ENCODE data around the gene UBE2G2.

UBE2G2 gene

DNA sequence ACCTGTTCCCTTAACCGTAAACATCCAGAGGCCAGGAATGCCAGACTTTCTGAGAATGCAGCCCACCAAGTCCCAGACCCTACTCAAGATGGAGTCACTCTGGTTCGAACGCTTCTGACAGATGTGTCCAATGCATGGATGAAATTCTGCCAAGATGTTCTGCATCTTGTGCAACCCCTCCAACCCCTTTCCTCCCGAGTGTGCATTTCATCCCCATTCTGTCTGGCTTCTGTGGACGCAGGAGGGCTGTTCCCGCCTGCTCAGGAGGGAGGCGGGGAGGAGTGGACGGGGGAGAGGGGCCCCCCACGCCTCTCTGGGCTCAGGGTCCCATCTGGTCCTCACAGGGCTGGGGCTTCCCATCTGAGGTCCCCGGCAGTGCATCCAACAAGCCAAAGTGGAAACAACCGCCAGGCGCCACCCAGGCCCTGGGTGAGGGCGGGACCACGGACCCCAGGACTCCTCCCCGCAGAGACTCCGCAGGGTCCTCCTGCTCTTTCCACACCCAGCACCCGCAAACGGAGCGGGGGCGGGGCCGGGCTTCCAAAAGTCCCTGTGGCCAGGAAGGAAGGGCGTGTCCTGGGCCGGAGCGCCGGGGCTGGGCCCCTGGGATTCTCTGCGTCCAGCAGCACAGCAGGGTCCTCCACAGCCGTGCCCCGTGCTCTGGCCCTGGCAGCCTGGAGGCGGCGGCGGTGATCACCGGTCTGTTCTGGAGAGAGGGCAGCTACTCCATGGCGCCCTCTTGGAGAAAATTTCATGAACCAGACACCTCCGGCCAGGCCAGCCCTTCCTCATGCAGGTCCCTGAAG is 44.0 kb upstream of the UBE2G2 start:
- no peaks in the 10 kb centered on the region for H3K27me3 ChIP-seq (replicated peaks; ENCODE audit: control insufficient read depth, insufficient read depth, low read length, poor library complexity, severe bottlenecking)
- DNase-seq, result peak; percentile 18 to 40 (median 24)
- H3K9me3 ChIP-seq (ENCODE audit: control insufficient read depth, low read length), result no peaks in the 10 kb centered on the region
- peak overlapping the region; percentile 11 for H3K27ac ChIP-seq (ENCODE audit: insufficient read depth, low read length, poor library complexity, severe bottlenecking)
- peaks cover 16% of the 10 kb centered on the region for H3K36me3 ChIP-seq (ENCODE audit: control insufficient read depth, insufficient read depth, low read length)
- H3K4me1 ChIP-seq (ENCODE audit: control insufficient read depth, insufficient read depth, low read length, poor library complexity, severe bottlenecking), result peaks cover 16% of the 10 kb centered on the region
- H3K4me3 ChIP-seq (ENCODE audit: insufficient read depth, low read depth, low read length, poor library complexity, severe bottlenecking), result peak overlapping the region; percentile 45

DNA sequence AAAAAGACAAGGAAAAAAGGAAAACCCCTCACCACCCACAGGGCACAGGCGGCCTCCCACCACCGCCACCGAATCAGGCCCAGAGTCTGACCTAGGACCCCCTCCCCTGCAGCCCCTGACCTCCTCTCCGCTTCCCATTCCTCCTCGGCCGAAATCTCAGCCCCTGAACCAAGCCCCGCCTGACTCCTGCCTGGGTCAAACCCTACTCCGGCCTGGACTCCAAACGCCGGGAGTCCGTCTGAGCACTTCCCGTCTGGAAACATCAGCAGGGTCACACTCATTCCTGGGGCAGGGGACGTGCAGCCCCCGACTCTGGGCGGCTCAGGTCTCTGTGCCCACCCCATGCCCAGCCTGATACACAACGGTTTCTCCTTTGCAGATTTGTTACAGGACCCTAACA is 42.6 kb upstream of the UBE2G2 start:
- no peak for DNase-seq

DNA sequence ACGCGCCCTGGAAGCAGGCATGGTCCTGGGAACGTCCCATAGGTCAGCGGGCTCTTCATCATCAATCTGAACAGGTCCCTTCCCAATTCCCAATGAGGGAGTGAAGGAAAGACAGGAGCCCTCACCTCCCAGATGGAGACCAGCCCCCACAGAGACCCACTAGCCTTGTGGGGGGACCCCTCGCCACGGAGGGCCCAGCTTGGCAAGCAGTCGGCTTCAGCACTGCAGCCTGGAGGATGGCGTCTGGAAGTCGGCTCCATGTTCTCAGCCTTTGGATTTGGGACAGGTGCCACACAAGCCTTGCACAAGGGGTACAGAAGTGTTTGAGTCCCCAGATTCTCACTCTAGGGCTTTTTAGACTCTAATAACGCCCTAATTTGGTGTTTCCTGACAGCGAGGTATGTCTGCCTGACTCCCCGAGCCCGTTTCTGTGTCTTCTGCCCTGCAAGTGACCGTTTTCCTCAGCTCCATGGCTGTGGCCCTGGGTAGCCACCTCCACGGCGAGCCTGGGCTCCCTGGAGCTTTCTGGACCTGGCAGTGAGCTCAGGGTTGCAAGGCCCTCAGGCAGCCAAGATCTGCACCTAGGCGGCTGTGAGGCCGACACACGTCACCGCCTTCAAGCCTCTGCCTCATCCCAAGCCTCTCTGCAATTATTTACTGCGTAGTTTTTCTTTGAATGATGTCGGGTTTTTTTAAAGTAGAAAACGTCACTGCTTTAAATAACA is 41.3 kb upstream of the UBE2G2 start:
- H3K27me3 ChIP-seq (replicated peaks; ENCODE audit: control insufficient read depth, insufficient read depth, low read length, poor library complexity, severe bottlenecking), result no peaks in the 10 kb centered on the region
- no peak overlapping the region for H3K4me3 ChIP-seq (ENCODE audit: insufficient read depth, low read depth, low read length, poor library complexity, severe bottlenecking)
- no peaks in the 10 kb centered on the region for H3K36me3 ChIP-seq (ENCODE audit: control insufficient read depth, insufficient read depth, low read length)
- no peak overlapping the region for H3K27ac ChIP-seq (ENCODE audit: insufficient read depth, low read length, poor library complexity, severe bottlenecking)
- no peak for DNase-seq
- peaks cover 16% of the 10 kb centered on the region for H3K4me1 ChIP-seq (ENCODE audit: control insufficient read depth, insufficient read depth, low read length, poor library complexity, severe bottlenecking)
- H3K9me3 ChIP-seq (ENCODE audit: control insufficient read depth, low read length), result no peaks in the 10 kb centered on the region

More for the DNA sequence above, 42.6 kb upstream of the UBE2G2 start:
- Histone ChIP-seq H3K9me3 (ENCODE audit: control insufficient read depth, low read length) (no peaks in the 10 kb centered on the region), H3K27me3 (replicated peaks; ENCODE audit: control insufficient read depth, insufficient read depth, low read length, poor library complexity, severe bottlenecking) (no peaks in the 10 kb centered on the region), H3K4me1 (ENCODE audit: control insufficient read depth, insufficient read depth, low read length, poor library complexity, severe bottlenecking) (peaks cover 16% of the 10 kb centered on the region), H3K27ac (ENCODE audit: insufficient read depth, low read length, poor library complexity, severe bottlenecking) (no peak overlapping the region), H3K4me3 (ENCODE audit: insufficient read depth, low read depth, low read length, poor library complexity, severe bottlenecking) (no peak overlapping the region), H3K36me3 (ENCODE audit: control insufficient read depth, insufficient read depth, low read length) (peaks cover 2% of the 10 kb centered on the region)

DNA sequence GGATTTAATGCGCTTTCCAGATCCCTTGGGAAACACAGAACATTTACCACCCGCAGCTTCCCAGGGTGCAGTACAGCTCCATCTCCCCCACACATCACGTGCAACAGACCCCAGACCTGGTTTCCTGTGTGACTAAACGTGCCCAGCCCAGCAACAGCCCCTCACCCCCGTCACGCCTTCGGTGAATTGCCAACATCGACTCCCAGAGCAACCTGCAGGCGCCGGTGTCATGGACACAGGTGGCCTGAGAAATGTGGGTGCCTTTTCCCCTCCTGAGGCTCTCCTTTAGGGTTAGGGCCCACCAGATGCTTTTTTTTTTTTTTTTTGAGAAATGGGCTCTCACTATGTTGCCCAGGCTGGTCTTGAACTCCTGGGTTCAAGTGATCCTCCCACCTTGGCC is 40.5 kb upstream of the UBE2G2 start:
- DNase-seq, result no peak
- Histone ChIP-seq H3K27me3 (replicated peaks; ENCODE audit: control insufficient read depth, insufficient read depth, low read length, poor library complexity, severe bottlenecking) (no peaks in the 10 kb centered on the region), H3K9me3 (ENCODE audit: control insufficient read depth, low read length) (no peaks in the 10 kb centered on the region), H3K27ac (ENCODE audit: insufficient read depth, low read length, poor library complexity, severe bottlenecking) (no peak overlapping the region), H3K4me3 (ENCODE audit: insufficient read depth, low read depth, low read length, poor library complexity, severe bottlenecking) (no peak overlapping the region), H3K4me1 (ENCODE audit: control insufficient read depth, insufficient read depth, low read length, poor library complexity, severe bottlenecking) (peaks cover 16% of the 10 kb centered on the region), H3K36me3 (ENCODE audit: control insufficient read depth, insufficient read depth, low read length) (no peaks in the 10 kb centered on the region)

DNA sequence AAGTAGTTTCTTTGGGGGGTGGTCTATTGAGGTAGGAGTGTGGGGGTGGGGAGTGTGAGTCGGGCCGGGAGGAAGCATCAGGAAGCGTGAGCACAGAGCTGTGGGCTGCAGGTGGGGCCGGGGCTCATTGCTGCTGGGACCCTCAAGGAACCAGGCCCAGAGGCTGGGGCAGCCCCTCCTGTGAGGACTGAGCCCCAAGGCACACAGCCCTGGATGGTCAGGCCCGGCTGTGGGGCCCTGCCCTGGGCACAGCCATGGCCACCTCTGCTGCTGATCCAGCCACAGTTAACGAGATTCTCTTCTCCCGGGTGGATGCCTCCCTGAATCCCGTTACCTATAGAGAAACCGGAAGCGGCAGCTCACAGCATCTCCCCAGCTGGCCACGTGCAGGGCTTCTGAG is 39.2 kb upstream of the UBE2G2 start:
- DNase-seq, result no peak
- no peaks in the 10 kb centered on the region for H3K36me3 ChIP-seq (ENCODE audit: control insufficient read depth, insufficient read depth, low read length)
- H3K27me3 ChIP-seq (replicated peaks; ENCODE audit: control insufficient read depth, insufficient read depth, low read length, poor library complexity, severe bottlenecking), result no peaks in the 10 kb centered on the region
- no peaks in the 10 kb centered on the region for H3K9me3 ChIP-seq (ENCODE audit: control insufficient read depth, low read length)
- H3K4me1 ChIP-seq (ENCODE audit: control insufficient read depth, insufficient read depth, low read length, poor library complexity, severe bottlenecking), result peaks cover 7% of the 10 kb centered on the region
- no peak overlapping the region for H3K4me3 ChIP-seq (ENCODE audit: insufficient read depth, low read depth, low read length, poor library complexity, severe bottlenecking)
- H3K27ac ChIP-seq (ENCODE audit: insufficient read depth, low read length, poor library complexity, severe bottlenecking), result no peak overlapping the region

DNA sequence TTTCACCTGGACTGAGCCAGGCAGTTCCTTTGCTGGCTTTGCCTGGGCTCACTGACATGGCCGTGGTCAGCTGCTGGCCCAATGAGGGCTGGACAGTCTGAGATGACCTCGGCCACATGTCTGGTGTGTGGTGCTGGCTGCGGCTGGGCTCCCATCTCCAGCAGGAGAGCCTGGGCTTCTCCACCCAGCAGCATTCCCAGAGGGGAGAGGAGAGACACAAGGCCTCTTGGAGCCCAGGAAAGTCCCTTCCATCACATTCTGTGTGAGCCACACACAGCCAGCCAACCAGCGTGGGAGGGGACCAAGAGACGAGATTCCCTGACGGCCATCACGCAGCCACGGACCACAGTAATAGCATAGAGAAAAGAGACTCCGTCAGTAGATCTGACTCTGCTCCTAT is 37.3 kb upstream of the UBE2G2 start:
- H3K27me3 ChIP-seq (replicated peaks; ENCODE audit: control insufficient read depth, insufficient read depth, low read length, poor library complexity, severe bottlenecking), result no peaks in the 10 kb centered on the region
- H3K4me1 ChIP-seq (ENCODE audit: control insufficient read depth, insufficient read depth, low read length, poor library complexity, severe bottlenecking), result no peaks in the 10 kb centered on the region
- DNase-seq, result no peak
- H3K27ac ChIP-seq (ENCODE audit: insufficient read depth, low read length, poor library complexity, severe bottlenecking), result no peak overlapping the region
- no peak overlapping the region for H3K4me3 ChIP-seq (ENCODE audit: insufficient read depth, low read depth, low read length, poor library complexity, severe bottlenecking)
- H3K9me3 ChIP-seq (ENCODE audit: control insufficient read depth, low read length), result no peaks in the 10 kb centered on the region
- no peaks in the 10 kb centered on the region for H3K36me3 ChIP-seq (ENCODE audit: control insufficient read depth, insufficient read depth, low read length)

DNA sequence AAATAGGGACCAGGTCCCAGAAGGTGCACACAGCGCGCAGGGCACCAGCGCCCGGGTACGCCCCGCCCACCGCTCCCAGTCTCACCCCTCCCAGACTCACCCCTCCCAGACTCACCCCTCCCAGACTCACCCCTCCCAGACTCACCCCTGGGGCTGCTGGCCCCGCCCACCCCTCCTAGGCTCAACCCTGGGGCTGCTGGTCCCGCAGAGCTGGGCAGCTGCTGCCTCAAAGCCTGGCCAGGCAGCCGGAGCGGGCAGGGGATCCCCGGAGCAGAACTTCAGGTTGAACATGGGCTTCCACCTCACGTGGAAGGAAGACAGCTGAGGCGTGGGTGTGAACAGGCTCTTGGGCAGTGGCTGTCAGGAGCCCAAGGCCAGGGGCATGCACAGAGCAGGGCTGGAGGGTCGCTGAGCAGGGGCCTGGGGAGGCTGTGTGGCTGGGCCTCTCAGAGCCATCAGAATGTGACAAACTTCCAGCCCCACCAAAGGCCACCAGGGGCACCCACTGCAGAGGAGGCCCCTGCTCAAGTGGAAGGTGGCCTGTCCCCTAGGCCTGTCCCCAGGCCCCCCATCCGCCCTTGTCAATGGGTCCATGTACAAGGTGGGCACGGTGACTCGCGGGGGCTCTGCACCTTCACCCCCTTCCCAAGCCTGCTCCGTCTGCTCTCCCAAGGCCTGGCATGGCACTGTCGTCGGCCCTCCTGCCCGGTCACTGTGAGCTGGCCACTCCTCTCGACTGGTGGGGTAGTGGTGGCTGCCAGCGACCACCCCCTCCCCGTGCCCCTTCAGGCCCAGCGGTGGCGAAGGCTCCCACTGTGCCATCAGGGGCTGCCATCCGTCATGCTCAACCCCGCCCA is 36.6 kb upstream of the UBE2G2 start:
- DNase-seq, result no peak
- Histone ChIP-seq H3K36me3 (ENCODE audit: control insufficient read depth, insufficient read depth, low read length) (no peaks in the 10 kb centered on the region), H3K27ac (ENCODE audit: insufficient read depth, low read length, poor library complexity, severe bottlenecking) (no peak overlapping the region), H3K27me3 (replicated peaks; ENCODE audit: control insufficient read depth, insufficient read depth, low read length, poor library complexity, severe bottlenecking) (no peaks in the 10 kb centered on the region), H3K4me3 (ENCODE audit: insufficient read depth, low read depth, low read length, poor library complexity, severe bottlenecking) (no peak overlapping the region), H3K9me3 (ENCODE audit: control insufficient read depth, low read length) (no peaks in the 10 kb centered on the region), H3K4me1 (ENCODE audit: control insufficient read depth, insufficient read depth, low read length, poor library complexity, severe bottlenecking) (no peaks in the 10 kb centered on the region)

DNA sequence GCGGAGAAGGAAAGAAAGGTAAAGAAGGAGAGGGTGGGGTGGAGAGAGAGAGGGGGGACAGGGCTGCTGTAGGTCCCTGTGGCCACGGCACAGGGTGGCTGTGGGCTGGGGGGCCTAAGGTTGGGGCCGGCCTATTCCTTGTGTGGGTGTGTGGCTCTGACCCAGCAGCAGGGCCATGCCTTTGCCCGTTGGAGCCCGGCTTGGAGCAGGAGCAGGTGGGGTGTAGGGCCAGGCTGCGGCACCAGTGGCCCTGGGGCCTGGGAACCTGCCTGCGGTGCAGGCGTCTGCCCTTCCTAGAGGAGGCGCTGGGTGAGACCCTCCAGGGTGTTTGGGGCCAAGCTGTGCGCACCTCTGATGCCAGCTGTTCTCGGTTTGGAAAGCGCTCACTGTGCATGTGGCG is 35.9 kb upstream of the UBE2G2 start:
- H3K36me3 ChIP-seq (ENCODE audit: control insufficient read depth, insufficient read depth, low read length), result no peaks in the 10 kb centered on the region
- no peak overlapping the region for H3K4me3 ChIP-seq (ENCODE audit: insufficient read depth, low read depth, low read length, poor library complexity, severe bottlenecking)
- no peaks in the 10 kb centered on the region for H3K9me3 ChIP-seq (ENCODE audit: control insufficient read depth, low read length)
- H3K4me1 ChIP-seq (ENCODE audit: control insufficient read depth, insufficient read depth, low read length, poor library complexity, severe bottlenecking), result no peaks in the 10 kb centered on the region
- H3K27ac ChIP-seq (ENCODE audit: insufficient read depth, low read length, poor library complexity, severe bottlenecking), result no peak overlapping the region
- no peak for DNase-seq
- H3K27me3 ChIP-seq (replicated peaks; ENCODE audit: control insufficient read depth, insufficient read depth, low read length, poor library complexity, severe bottlenecking), result no peaks in the 10 kb centered on the region

DNA sequence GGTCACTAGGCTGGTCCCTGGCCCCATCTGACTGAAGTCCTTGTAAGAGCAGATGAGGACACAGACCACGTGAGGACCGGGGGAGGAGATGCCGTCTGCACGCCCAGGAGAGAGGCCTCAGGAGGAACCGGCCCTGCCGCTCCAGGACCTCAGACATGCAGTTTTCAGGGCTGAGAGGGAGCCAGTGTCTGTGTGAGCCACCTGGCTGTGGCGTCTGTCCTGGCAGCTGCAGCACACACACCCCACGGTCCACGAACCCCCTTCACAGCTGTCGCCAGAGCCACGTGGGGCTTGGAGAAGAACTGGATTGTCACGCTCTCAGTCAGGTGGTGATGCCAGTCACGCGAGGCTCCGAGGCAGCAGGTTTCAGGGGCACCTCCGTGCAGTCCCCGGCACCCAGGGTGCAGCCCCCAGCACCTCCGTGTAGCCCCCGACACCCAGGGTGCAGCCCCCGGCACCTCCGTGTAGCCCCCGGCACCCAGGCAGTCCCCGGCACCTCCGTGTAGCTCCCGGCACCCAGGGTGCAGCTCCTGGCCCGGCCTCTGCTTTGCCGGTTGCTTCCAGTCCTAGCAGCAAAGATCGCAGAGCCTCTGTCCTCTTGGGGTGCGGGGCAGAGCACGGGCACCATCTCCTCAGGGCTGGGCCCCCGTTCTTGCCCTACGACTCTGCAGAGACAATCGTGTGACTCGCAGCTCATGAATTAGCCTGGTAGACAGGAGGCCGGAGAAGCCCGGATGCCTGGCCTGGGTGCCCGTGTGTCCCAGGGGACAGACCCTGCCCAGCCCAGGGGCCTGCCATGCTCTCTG is 35.2 kb upstream of the UBE2G2 start:
- Histone ChIP-seq H3K4me1 (ENCODE audit: control insufficient read depth, insufficient read depth, low read length, poor library complexity, severe bottlenecking) (no peaks in the 10 kb centered on the region), H3K9me3 (ENCODE audit: control insufficient read depth, low read length) (no peaks in the 10 kb centered on the region), H3K36me3 (ENCODE audit: control insufficient read depth, insufficient read depth, low read length) (no peaks in the 10 kb centered on the region), H3K27ac (ENCODE audit: insufficient read depth, low read length, poor library complexity, severe bottlenecking) (no peak overlapping the region), H3K27me3 (replicated peaks; ENCODE audit: control insufficient read depth, insufficient read depth, low read length, poor library complexity, severe bottlenecking) (no peaks in the 10 kb centered on the region), H3K4me3 (ENCODE audit: insufficient read depth, low read depth, low read length, poor library complexity, severe bottlenecking) (no peak overlapping the region)
- no peak for DNase-seq

All from effector memory CD4-positive, alpha-beta T cell (primary cell).